NT2/D1 (cell line): Measurements from ENCODE around the gene MMEL1.

ENCODE experiments used
- YY1 ChIP-seq: IDR thresholded peaks from 2 replicates; pipeline ENCODE4 v1.6.1; 2011; ENCODE audit not compliant: insufficient read length, insufficient read depth
- ZNF274 ChIP-seq: IDR thresholded peaks from 2 replicates; pipeline ENCODE4 v1.6.1; 2011; ENCODE audit warnings: mild to moderate bottlenecking, low read depth, low read length

DNA sequence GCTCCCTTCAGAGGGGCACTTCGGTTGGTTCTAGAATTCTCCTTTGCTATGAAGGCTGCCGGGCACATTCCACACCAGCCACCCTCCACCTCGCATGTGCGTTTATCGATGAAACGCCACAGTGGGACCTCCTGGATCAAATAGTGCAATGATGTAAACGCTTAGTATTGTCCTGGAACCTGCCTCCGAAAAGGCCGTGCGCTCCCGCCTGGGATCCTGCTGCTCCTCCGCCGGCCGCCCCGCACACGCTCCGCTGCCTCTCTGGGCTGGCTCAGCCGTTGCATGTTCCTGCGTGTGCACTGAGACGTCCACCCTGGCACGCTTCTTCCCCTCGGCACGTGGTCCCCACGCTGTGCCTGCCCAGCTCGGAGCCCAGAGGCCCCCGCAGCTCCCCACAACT is 80.6 kb downstream of the MMEL1 start:
- no peak for TF ChIP-seq YY1
- no peak for TF ChIP-seq ZNF274
